Right forelimb (tissue), 1 donor: ENCODE results near the gene CAD.
"Not testable (repeated sequence)": the region's sequence is repeated elsewhere in the genome, so short reads cannot be mapped to it uniquely, and the experiment has no call there.

Experiments used
- DNase-seq: peaks from one replicate; pipeline ENCODE4 v3.0.0-alpha.2; 2018

CAD gene

DNA sequence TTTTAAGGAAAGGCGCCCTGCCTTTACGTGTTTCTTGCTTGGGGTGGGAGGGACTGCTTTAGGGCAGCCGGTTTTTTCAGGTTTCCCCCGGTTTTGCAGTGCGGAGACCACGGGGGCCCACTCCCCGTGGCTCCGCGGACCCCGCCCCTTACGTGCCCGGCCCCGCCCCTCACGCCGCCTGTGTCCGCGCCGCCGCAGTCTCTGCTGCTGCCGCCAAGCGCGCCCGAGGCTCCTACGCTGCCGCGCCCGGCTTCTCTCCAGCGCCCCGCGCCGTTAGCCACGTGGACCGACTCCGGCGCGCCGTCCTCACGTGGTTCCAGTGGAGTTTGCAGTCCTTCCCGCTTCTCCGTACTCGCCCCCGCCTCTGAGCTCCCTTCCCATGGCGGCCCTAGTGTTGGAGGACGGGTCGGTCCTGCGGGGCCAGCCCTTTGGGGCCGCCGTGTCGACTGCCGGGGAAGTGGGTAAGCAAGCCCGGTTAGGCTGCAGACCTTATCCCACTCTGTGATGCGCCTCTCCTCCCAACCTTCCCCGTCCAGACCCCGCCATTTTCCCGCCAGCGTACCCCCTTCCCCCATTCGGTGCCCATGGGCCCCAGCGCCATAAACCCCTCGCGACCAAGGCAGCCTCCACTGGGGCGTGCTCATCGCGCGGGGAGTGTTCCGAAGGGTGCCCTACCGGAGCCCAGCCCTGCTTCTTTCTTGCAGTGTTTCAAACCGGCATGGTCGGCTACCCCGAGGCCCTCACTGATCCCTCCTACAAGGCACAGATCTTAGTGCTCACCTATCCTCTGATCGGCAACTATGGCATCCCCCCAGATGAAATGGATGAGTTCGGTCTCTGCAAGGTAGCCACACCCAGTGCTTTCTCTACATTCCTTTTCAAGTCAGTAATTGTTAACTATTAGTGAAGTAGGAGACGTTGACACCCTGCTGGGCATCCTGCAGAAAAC is at the start of gene CAD:
CAD (plus strand) TSS at position 197 of the 949 bp plus-strand sequence; CDS start at position 380, 183 bp downstream.
- DNase-seq, result peak; percentile 88

DNA sequence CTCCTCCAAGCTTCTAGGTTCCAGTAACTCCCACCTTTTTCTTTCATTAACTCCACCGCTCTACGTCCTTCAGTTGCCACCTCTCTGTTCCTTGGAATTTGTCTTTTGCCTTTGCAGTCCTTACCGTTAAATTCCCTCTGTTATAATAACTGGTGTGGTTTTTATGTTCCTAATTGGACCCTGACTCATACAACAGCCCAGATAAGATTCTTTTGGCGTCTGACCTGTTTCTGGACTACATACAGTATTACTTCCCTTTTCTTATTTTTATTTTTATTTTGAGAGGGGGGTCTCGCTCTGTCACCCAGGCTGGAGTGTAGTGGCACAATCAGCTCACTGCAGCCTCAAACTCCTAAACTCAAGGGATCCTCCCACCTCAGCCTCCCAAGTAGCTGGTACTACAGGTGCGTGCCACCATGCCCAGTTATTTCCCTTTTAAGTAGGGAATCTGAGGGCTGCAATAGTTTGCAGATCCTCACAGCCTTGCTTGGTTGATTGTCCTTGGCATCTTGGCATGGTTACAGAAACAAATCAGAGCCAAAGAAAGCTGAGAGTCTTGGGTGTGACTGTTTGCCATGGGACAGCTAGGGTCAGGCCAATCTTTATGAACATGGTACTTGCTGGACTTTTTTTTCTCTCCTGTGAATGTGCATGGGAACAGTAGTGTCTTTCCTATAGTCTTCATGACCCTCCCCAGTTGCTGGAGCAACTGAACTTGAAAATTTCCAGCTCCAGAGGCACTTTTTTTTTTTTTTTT is 46.4 kb upstream of the CAD start:
- DNase-seq, result no peak

- no peak for DNase-seq
Measured at GRCh38 chr2:27171351-27171848, 45.8 kb upstream of the CAD start.

- no peak for DNase-seq
Measured at GRCh38 chr2:27174638-27175037, 42.5 kb upstream of the CAD start.

DNA sequence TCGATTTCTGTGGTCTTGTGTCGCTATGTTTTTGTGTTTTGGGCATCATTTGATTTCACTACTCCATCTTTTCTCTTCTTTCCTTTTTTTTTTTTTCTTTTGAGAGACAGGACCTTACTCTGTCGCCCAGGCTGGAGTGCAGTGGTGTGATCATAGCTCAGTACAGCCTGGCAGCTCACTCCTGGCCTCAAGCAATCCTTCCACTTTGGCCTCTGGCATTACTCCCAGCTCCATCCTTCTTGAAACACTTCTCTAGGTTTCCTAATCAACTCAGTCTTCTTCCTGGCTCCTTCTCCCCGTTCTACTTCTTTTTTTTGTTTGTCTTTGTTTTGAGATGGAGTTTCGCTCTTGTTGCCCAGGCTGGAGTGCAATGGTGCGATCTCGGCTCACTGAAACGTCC is 41.8 kb upstream of the CAD start:
- no peak for DNase-seq

DNA sequence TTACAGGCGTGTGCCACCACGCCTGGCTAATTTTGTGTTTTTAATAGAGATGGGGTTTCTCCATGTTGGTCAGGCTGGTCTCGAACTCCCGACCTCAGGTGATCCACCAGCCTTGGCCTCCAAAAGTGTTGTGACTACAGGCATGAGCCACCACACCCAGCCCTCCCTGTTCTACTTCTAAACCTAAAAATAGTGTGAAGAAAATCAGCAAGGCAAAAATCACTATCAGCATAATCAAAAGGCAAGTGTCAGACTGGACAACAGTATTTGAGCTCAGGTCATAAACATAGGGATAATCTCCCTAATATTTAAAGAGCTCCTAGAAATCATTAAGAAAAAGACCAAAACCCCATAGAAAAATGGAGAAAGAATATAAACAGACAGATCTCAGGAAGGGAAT is 41.4 kb upstream of the CAD start:
- not testable (repeated sequence) for DNase-seq

DNA sequence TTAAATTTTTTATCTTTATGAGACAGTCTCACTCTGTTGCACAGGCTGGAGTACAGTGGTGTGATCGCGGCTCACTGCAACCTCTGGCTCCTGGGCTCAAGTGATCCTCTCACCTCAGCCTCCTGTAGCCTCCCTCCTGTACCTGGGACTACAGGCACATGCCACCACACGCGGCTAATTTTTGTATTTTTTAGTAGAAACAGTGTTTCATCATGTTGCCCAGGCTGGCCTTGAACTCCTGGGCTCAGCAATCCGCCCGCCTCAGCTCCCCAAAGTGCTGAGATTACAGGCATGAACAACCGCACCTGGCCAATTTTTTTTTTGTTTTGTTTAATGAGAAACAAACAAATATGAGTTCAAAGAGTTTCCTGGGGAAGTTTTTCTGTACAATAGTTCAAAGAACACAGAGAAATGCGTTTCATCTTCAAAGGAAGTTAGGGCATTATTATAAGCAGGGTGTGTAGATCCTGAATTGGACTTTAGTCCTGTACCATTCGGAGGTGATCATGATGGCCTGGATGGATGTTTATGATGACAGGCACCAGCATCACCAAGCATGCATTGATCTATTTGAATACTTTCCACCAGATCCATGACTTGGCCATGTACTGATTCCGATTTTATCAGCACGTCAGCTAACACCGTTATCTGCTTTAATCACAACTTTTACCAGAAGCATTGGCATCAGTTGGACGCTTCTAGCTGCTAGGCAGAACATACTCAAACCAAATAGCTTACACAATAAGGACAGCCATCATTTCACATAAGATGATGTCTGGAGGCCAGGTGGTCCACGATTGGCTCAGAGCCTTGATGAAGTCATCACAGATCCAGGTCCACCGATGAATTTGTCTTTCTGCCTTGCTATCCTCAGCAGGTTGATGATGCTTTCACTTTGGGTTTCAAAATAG is 39.5 kb upstream of the CAD start:
- no peak for DNase-seq

GRCh38 chr2:27178469-27178868 is 38.7 kb upstream of the CAD start:
- no peak for DNase-seq

DNA sequence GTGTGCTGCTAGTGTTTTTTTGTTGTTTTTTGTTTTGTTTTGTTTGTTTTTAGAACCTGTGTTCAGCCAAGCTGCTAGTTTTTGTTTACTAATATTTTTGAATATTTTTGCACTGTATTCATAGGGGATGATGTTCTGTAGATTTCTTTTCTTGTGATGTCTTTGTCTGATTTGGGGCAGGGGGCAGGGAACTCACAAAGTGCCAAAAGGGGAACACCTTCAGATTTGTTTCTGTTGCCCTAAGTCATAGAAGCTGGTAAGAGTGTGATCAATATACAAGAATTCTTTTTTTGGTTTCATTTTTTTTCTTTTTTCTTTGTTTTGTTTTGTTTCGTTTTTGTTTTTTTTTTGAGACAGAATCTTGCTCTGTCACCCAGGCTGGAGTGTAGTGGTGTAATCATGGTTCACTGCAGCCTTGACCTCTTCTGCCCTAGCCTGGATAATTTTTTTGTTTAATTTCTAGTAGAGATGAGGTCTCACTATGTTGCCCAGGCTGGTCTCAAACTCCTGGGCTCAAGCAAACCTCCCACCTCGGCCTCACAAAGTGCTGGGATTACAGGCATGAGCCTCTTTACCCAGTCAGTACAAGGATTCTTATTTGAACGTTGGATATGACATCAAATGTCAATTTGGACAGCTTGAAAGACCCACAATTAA is 37.7 kb upstream of the CAD start:
- no peak for DNase-seq

DNA sequence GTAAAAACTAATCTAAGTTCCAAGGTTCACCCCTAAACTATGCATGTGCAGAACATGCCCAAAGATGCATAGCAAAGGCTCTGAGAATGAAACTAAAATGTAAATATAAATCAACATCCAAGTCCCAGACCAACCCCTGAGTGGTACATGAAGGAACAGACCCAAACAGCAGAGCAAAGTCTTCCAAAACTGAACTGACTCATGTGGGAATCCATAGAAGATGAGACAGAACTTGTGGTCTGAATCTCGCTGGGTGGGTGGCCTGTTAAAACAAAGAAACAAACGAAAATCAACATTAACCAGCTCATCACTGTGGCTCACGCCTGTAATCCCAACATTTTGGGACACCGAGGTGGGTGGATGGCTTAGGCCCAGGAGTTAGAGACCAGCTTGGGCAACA is 34.8 kb upstream of the CAD start:
- no peak for DNase-seq

GRCh38 chr2:27184115-27184514 is 33.1 kb upstream of the CAD start:
- DNase-seq, result no peak

DNA sequence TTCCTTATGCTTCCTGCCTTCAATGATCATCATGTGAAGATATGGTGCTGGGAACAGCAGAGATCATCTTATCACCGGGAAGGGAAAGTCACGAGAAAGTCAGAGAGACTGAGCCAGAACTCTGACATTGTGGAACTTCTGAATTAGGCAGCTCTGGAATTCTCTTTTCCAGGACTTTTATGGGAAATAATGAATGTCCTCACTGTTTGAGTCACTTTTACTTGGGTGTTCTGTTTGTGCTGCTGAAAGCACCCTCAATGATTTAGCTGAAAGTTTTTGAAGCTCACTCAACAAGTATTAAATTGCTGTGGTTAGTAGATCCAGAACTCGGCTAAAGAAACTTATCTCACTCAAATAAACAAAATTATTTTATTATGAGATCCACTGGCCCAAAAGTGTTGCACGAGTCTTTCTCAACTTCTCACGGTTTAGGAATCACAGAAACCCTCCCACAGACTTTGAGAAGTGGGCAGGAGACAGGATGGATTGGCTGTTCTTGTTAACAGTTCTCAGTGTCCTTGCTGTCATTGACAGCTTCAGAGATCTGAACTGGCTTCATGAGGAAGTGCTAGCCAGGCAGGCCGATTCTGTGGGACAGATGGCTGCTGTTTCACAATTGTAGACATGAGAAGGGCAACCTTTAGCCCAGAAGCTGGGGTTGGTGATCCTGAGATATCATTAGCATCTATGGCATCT is 31.7 kb upstream of the CAD start:
- no peak for DNase-seq

DNA sequence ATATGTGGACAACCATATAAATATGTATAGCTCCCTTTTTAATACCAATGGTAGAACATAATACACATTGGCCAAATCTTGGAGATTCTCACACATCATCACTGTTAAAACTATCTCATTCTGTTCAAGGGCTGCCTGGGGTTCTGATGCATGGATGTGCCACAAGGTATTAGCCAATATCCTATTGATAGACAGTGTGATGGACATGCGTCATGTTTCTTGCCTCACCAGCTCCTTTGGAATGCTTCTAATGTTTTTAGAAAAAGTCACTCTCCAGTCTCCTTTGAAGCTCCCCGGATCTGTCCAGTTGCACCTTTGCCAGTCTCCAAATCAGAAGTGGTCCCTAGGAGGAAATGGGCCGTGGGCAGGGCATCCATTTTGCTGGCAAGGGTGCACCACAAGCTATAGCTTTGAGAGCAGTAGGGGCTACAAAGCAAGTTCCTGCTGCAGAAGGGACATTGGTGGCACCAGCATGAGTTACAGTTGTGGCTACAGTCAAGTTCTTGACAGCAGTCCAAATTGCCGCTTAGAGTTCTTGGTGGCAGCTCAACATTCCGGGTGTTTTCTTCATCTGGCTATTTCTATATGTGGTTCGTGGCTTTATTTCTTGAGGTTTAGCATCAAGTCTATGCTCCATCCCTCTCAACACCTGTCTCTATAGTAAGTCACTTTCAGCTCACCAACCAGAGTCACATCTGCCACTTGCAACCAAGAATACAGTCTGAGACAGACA is 30.4 kb upstream of the CAD start:
- DNase-seq, result no peak

- DNase-seq, result no peak
Measured at GRCh38 chr2:27189989-27190388, 27.2 kb upstream of the CAD start.

DNA sequence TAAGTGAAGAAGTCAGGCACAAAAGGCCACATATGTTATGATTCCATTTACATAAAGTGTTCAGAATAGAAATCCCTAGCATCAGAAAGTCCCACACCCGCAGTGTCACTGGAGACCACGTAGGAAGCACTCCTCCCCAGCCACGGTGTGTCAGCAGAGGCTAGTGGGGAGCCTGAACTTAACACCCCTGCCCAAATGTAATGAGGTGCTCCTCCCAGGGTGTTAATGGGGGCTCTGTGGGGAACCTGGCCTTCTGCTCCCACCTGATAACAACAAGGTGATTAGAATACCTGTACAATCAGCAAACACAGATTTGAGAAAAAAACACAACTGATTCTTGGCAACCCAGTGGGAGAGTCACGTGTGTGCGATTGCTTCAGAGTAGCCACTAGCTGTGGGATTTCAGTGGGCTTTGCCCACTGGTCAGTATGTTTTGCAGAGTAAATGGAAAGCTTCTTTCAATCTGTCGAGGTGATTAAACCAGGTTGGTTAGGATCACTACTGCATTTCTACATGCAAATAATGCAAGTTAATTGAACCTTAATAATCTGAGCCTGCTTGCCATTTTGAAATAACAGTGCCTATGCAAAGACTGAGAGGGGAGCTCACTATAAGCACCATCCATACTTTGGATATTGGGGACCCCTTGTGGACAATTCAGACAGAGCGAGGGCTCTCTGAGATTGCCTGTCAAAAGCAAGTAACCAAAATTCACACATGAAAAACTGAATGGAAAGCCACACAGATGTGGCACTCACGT is 25.9 kb upstream of the CAD start:
- DNase-seq, result peak; percentile 57

DNA sequence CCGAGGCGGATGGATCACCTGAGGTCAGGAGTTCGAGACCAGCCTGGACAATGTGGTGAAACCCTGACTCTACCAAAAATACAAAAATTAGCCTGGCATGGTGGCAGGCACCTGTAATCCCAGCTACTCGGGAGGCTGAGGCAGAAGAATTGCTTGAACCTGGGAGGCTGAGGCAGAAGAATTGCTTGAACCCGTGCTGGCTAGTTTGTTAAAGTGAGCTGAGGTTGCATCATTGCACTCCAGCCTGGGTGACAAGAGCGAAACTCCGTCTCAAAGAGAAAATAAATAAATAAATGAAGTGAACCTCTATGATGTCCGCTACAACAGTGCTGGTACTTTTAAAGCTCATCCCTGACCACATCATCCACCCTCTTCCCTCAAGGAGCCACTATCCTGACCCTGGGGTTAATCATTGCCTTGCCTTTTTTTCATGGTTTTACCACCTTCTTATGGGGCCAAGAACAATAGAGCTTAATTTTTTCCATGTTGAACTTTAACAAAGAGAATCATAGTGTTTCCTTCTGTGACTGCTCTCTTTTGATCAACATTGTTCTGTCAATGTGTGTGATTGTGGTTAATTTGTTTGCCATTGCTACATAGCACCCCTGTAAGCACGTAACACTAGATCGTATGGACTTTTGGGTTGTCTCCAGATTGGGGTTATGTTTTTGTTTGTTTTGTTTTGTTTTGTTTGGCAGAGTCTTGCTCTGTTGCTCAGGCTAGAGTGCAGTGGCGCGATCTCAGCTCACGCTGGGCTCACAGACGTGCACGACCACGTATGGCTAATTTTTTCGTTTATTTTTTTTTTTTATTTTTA is 22.4 kb upstream of the CAD start:
- no peak for DNase-seq

- DNase-seq, result not testable (repeated sequence)
Measured at GRCh38 chr2:27195799-27196198, 21.4 kb upstream of the CAD start.

DNA sequence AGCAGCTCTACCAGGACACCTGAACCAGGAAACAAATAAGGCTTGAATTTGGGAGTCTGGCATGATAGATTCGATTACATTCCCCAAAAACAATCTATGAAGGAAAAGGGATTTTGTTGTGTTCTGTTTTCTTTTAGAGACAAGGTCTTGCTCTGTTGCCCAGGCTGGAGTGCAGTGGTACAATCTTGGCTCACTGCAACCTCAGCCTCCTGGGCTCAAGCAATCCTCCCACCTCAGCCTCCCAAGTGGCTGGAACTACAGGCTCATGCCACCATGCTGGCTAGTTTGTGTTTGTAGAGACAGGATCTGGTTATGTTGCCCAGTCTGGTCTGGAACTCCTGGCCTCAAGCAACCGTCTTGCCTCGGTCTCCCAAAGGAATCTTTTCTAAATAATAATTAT is 19.1 kb upstream of the CAD start:
- DNase-seq, result not testable (repeated sequence)

- no peak for DNase-seq
Measured at GRCh38 chr2:27198627-27199026, 18.5 kb upstream of the CAD start.
